Stimulated activated CD4-positive, alpha-beta T cell treated with anti-CD3 and anti-CD28 coated beads, Interleukin-2, amount 100 ng/mL, for 4 hours (primary cell): ENCODE measurements around the gene WSCD2.

ENCODE experiments used
- DNase-seq: peaks from one replicate; pipeline ENCODE4 v3.0.0-alpha.2; 2020; ENCODE audit warnings: low read depth

The WSCD2 gene

GRCh38 chr12:108166505-108166904 is 37.4 kb downstream of the WSCD2 start:
- DNase-seq: no peak

GRCh38 chr12:108167974-108168373 is 38.9 kb downstream of the WSCD2 start:
- DNase-seq: no peak

- no peak for DNase-seq
These were observed 40.6 kb downstream of the WSCD2 start for GRCh38 chr12:108169708-108170107.

GRCh38 chr12:108170164-108170563 is 41.1 kb downstream of the WSCD2 start:
- no peak for DNase-seq

- no peak for DNase-seq
These were observed 42.9 kb downstream of the WSCD2 start for GRCh38 chr12:108172033-108172432.

GRCh38 chr12:108173160-108173559 is 44.1 kb downstream of the WSCD2 start:
- no peak for DNase-seq

GRCh38 chr12:108173892-108174291 is 44.8 kb downstream of the WSCD2 start:
- no peak for DNase-seq

- DNase-seq: no peak
These were observed 45.6 kb downstream of the WSCD2 start for GRCh38 chr12:108174641-108175040.

GRCh38 chr12:108175310-108175709 is 46.2 kb downstream of the WSCD2 start:
- no peak for DNase-seq

- DNase-seq: no peak
These were observed 47.2 kb downstream of the WSCD2 start for GRCh38 chr12:108176292-108176691.

GRCh38 chr12:108177131-108177530 is 48.0 kb downstream of the WSCD2 start:
- DNase-seq: no peak

- DNase-seq: no peak
These were observed 50.2 kb downstream of the WSCD2 start for GRCh38 chr12:108179305-108179704.

GRCh38 chr12:108180255-108181094 is 51.4 kb downstream of the WSCD2 start:
- no peak for DNase-seq

GRCh38 chr12:108181095-108181454 is 52.0 kb downstream of the WSCD2 start:
- no peak for DNase-seq

GRCh38 chr12:108182096-108182495 is 53.0 kb downstream of the WSCD2 start:
- no peak for DNase-seq

- no peak for DNase-seq
These were observed 55.9 kb downstream of the WSCD2 start for GRCh38 chr12:108185002-108185401.

GRCh38 chr12:108187831-108188230 is 58.7 kb downstream of the WSCD2 start:
- no peak for DNase-seq

- DNase-seq: no peak
These were observed 61.4 kb downstream of the WSCD2 start for GRCh38 chr12:108190529-108190928.

GRCh38 chr12:108191086-108191485 is 62.0 kb downstream of the WSCD2 start:
- DNase-seq: no peak

GRCh38 chr12:108191938-108192337 is 62.9 kb downstream of the WSCD2 start:
- no peak for DNase-seq

- no peak for DNase-seq
These were observed 64.4 kb downstream of the WSCD2 start for GRCh38 chr12:108193493-108193892.

- DNase-seq: no peak
These were observed 64.8 kb downstream of the WSCD2 start for GRCh38 chr12:108193917-108194316.

- DNase-seq: no peak
These were observed 65.5 kb downstream of the WSCD2 start for GRCh38 chr12:108194585-108194984.

GRCh38 chr12:108196319-108196718 is 67.2 kb downstream of the WSCD2 start:
- no peak for DNase-seq
